NCI-H526 treated with DMSO at 0.1 percent for 48 hours (cell line): ENCODE results near the gene ZFP36L2.
"Not testable (repeated sequence)": the region's sequence is repeated elsewhere in the genome, so short reads cannot be mapped to it uniquely, and the experiment has no call there.

Experiments
- DNase-seq: peaks from one replicate; lab custom pipeline; 2025; lab: John Stamatoyannopoulos, UW

ZFP36L2 gene

GRCh38 chr2:43207553-43208300, 18.7 kb downstream of the ZFP36L2 start:
- no peak for DNase-seq

DNA sequence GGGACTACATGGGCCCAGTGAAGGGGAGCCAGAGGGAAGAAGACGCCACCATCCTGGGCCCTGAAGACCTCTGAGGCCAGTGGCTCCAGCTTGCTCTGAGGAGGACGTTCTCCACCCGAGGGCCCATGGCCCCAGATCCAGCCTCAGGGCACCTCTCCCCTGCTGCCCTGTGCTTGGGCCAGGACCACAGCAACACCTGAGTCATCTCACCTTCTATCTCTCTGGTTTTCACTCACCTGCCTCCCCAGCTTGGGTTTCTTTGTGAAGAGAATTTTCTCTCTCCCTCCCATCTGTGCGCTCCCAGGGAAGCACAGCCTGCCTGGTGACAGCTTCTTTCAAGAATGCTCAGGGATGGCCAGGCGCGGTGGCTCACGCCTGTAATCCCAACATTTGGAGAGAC, 19.8 kb downstream of the ZFP36L2 start:
- no peak for DNase-seq

DNA sequence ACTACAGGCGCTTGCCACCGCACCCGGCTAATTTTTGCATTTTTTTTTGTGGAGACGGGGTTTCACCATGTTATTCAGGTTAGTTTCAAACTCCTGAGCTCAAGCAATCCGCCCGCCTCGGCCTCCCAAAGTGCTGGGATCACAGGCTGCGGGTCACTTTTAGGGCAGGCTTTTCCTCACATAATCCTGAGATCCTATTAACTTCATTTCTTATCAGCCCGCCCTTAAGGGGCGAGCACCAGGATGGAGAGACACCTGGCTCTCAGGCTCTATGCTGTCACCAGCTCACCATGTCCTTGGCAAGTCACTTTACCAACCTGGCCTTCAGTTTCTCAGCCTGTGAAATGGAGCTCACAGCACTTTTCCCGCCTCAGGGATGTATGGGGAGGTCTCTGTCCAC, 23.0 kb downstream of the ZFP36L2 start:
- no peak for DNase-seq

- no peak for DNase-seq
These were observed 24.1 kb downstream of the ZFP36L2 start for GRCh38 chr2:43202289-43202688.

- DNase-seq, result no peak
These were observed 24.9 kb downstream of the ZFP36L2 start for GRCh38 chr2:43201497-43201896.

DNA sequence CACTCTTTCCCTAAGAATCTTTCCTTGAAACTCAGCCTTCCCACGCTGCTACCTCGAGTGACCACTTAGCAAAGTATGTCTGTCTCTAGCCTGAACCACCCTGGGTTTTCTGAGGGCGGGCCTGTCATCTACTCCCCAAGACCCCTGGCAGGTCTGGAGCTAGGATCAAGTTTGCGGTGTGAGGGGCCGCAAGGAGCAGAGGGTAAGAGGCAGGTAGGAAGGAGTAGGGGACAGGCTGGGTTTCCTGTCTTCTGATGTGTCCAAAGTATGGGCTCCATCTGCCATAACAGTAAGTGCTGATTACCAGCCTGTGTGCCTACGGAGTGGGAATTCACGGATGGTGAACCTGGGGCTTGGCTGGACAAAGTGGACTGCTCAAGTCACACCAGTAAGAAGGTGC, 25.4 kb downstream of the ZFP36L2 start:
- no peak for DNase-seq

DNA sequence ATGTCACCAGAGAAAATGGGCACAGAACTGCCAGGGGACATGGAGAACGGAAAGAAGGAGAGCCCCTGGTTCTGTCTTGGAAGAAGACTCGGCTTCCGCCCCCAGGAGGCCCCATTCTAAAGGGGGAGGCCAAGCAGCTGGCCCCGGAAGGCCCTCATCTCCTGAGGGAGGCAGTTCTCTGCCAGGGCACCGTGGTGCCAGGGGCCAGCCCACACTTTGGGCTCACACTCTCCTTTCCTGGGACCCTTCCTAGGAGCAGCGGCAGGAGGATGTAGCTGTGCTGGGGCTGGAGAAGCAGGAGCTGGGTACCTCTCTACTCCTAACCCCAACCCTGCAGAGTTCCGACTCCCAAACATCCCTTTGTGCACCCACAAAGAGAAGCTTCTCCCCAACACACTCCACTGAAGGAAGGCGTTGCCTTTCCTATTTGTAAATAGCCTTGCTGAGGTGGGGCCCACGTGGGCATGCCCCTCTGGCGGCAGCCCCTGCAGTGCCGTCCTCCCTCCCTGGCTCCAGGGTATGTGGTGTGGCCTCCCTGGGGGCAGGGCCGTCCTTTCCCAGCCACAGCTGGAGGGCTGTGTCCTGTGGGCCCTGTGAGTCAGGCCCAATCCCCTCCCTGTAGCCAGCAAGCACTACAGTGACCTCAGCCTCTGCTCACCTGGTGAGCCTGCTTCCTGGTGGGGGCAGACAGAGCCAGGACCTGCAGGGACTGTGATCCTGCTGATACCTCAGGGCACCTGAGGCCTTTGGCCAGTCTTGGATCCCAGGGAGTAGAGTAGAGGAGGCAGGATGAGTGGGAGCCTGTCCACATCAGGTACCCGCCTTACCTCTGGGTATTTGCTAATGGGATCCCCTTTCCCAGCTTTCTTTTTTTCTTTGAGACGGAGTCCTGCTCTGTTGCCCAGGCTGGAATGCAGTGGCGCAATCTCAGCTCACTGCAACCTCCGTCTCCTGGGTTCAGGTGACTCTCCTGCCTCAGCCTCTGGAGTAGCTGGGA, 26.6 kb downstream of the ZFP36L2 start:
- DNase-seq, result no peak

DNA sequence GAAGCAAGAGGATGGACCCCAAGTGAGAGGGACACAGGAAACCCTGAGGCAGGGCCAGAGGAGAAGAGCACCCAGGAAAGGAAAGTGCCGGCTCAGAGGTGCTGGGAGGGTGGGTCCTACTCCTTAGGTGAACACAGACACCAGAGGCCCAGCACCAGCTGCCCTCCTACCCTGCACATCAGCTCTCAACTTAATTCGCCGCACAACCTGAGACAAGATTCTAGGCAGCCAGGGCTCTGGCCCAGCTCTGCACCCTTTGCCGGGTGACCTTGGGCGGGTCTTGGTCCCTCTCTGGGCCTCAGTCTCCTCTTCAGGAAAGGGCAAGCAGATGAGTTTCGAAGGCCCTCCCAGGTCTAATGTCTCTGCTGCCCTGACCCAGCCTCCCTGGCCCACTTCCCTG, 28.1 kb downstream of the ZFP36L2 start:
- no peak for DNase-seq

DNA sequence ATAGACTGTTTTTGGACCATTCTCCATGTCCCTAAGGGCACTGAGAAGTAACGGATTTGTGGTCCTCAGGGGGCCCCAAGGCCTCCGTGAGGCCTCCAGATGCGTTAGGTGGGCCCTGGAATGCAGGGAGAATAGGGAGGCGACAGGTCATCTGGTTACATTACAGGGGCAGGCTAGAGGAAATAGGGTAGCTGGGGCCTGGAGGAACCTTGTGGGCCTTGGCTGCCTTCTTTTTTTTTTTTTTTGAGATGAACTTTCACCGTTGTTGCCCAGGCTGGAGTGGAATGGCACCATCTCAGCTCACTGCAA, 28.9 kb downstream of the ZFP36L2 start:
- DNase-seq, result no peak

DNA sequence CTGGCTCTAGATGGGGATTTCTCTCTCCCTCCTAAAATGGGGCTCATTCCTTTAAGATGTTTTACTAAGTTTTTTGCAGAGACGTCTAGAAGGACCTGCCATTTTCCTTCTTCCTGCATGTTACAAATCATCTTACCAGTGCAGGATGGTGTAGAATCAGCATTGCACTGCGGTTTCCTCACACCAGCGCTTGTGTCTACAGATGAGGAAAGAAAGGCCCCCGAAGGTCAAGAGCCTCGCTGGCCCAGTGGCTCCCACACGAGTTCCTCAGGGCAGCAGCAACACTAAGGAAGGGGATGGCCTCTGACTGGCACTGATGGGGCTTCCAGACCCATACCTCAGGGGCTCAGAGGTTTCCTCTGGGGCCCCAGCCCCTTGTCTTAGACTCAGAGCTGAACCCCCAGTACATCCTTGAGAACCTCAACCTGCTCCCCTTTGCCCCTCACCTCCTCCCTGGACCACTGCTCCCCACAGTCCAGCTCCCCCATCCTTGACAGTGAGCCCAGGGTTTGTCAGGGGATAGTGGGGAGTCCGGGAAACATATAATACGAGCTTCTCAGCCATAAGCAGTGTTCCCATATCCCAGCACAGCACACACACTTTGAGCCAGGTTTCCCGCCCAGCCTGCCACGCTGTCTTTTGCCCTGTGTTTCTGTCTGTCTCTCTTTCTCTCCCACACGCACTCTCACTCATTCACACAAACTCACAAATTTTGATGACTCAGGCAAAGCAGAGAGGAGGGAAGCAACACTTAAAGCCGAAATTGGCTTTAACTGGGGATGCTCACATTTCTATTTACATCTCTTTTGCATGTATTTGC, 29.4 kb downstream of the ZFP36L2 start:
- DNase-seq, result peak; percentile 86

DNA sequence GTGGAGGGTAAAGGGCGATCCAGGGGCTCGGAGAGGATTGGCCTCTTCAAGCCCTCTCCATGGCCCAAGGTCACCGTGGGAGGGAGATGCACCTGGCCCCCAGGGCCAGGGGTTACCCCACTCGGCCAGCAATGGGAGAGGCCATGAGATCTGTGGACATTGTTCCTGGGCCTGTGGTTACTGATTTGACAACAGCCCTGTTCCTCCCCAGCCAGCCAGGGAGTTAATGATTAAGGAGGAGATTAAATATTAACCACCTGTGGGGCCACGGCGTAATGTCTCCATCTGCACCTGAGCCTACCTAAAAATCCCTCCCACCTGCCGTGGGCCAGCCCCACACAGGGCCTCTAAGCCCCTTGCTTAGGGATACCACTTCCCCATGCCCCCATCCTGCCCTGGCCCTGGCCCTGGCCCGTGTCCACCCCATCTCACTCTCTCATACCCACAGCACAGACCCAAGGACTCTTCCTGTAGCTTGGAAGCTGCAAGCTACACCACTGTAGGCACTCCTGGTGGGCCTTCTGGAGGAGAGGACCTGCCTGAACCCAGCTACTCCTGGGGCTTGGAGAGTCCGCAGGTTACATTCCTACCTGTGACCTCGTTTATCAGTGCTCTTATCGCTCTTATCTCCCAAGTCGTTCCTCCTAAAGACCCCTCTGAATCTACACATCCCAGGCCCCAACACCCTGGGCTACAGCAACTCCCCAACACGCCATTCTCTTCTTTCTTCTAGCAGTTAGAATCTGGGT, 32.1 kb downstream of the ZFP36L2 start:
- DNase-seq, result peak; percentile 69

GRCh38 chr2:43193652-43194120, 32.7 kb downstream of the ZFP36L2 start:
- no peak for DNase-seq

DNA sequence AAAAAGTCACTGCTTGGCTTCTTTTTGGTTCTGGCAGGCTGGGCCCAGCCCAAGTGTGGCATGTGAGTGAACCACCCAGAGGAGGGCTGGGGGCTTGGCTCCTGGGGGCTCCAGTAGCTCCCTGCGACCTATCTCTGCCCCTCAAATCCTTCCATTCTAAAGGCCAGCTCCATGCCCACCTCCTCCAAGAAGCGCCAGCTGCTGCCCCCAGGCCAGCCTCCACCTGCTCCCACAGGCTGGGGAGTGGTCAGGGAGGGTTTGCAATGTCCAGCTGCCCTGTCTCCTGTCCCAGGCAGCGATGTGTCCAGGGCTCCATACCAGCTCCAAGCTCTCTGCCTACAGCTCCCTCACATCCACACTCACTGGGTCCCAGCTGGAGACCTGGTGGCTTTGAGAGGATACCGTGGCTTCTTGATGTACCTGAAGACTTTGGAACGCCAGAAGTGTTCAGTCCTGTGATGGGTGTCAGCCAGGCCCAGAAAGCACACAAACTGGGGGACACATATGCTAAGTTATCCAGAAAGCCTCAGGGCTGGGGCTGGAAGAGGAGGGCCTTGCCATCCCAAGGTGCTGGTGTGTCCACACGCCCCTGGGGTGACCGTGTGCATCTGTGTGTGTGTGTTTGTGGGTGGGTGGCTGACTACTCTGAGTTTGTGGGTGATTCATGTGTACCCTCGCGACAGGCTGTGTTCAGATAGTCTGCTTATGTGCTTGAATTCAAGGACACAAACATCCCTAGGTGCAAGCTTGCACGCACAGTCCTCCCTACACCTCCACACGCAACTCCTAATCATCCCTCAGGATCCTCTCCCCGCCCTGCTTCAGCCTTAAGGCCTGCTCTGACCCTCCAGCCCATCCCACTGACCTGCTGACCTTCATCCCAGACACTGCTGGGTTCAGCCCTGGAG, 33.4 kb downstream of the ZFP36L2 start:
- no peak for DNase-seq

- no peak for DNase-seq
These were observed 34.4 kb downstream of the ZFP36L2 start for GRCh38 chr2:43191947-43192516.

DNA sequence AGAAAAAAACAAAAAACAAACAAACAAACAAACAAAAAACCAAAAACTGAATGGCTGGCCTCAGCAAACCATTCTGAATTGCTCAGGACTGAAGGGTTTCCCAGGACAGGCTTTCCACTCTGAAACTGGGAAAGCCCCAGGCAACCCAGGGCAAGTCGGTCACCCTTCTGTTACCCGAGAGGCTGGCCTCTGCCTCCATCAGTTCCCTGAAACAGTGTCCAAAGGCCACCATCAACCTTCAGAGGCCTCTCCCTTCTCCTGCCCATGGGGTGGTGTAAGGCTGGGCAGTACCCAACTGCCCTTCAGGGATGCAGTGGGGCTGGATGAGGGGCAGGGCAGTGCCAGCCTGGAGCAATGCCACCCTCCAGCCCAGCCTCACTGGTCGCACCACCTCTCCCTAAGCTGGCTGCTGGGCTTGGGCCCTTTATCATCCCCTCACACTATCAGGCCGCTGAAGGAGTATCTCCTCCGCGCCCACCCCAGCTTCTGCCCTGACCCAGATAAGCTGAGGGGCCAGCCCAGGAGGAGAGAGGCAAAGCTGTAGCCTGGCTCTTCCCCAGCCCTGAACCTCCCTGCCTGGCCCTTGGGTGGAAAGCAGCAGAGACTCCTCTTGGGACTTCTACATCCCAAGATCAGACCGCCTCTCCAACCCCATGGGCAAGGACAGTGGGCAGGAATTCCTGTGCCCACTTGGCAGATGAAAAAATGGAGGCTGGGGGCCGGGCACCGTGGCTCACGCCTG, 35.9 kb downstream of the ZFP36L2 start:
- no peak for DNase-seq

- not testable (repeated sequence) for DNase-seq
These were observed 36.5 kb downstream of the ZFP36L2 start for GRCh38 chr2:43189861-43190260.

GRCh38 chr2:43188561-43189386, 37.6 kb downstream of the ZFP36L2 start:
- DNase-seq, result no peak

DNA sequence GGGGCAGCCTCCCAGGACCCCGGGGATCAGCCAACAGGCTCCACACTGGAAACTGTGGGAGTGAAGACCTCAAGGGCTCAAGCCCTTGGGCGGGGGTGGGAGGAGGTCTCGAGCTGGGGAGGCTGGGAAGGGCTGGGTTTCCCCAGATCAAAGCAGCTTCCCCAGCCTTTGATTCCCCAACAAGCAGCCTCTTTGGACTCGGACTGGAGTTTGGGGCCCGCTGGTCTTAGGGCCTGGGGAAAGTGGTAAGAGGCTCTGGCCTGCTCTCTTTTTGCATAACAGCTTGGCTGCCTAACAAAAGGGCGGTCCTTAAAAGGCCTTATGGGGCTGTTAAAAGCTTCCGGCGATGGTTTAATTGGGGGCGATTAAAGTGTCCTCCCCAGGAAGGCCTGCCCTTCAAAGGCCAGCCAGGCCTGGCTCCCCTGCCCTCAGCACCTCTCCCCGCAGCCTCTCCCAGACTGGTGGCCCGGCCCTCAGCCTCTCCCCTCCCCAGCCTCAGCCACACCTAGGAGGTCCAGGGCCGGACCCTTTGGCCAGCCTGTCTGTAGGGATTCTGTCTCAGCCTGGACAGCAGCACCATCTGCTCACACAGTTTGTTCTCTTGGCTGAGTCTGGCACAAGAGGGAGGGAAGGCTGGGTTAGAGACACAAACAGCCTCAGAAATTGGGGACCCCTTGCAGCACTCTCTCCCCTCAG, 39.6 kb downstream of the ZFP36L2 start:
- no peak for DNase-seq
